GM19372 (cell line): ENCODE data around the gene KRTAP10-6.
"Not testable (repeated sequence)": the region's sequence is repeated elsewhere in the genome, so short reads cannot be mapped to it uniquely, and the experiment has no call there.

Source experiments
- ATAC-seq: cut with Tn5 transposase; IDR thresholded peaks from one replicate; pipeline ENCODE4 v1.9.1; 2021; ENCODE audit warnings: mild to moderate bottlenecking, low read depth, moderate library complexity; ENCODE audit not compliant: unreplicated experiment

Gene KRTAP10-6

DNA sequence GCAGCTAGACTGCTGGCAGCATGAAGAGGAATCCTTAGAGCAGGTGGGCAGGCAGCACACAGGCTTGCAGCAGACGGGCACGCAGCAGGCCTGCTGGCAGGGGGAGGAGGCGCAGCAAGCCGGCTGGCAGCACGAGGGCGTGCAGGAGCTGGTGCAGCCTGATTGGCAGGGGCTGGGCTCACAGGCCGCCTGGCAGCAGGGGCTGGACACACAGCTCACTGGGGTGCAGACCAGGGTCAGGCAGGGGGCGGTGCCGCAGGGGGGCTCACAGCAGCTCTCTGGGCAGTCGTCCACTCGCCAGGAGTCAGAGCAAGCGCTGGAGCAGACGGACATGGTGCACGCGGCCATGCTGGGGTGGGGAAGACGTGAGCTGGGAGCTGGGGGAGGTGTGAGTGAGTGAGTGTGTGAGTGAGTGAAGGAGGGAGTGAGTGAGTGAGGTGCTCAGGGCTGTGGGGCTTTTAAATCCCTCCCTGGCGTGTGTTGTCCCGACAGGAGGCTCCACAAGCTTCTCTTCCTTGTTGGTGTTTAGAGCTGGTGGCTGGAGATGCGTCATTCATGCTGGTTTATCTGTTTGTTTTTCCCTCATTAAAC, 12.0 kb downstream of the KRTAP10-6 start, which contains the start of gene KRTAP10-5:
TSS of gene KRTAP10-5 (minus strand) at position 374 of the 591 bp plus-strand sequence. CDS start at position 348, 26 bp downstream.
- not testable (repeated sequence) for ATAC-seq

- no peak for ATAC-seq
Measured at GRCh38 chr21:44579833-44580144, 12.5 kb downstream of the KRTAP10-6 start.

DNA sequence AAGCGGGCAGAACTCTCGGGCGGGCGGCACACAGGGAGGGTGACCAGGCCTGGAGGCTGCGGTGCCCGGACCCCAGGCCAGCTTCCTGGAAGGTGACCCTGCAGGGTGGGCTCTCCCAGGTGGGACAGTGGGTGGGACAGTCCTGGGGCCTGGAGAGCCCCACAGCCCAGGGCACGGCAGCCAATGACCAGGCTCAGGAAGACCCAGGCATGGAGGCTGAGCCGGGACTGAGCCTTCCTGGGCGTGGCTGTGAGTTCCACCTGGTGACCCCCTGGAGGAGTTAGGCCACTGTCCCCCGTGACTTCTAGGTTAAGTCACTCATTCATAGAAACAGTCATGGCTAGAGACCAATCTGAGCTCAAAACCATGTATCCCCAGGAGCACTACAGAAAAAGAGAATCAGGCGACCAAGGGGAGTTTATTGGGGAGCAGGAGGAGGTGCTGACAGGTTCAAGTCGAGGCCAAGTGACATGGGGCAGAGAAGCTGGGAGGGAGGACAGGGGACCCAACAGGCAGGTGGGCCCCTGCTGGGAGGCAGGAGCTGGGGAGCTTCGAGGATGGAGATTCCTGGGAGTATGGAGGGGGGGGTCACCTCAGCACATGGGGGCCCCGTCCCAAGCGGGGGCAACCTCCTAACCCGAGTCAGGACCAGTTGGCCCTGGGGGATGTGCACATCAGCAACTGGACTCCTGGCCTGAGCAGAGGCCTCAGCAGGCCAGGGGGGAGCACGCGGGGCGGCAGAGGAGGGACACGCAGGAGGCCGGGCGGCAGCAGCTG, 13.1 kb downstream of the KRTAP10-6 start:
- ATAC-seq = no peak

GRCh38 chr21:44578371-44579055, 13.8 kb downstream of the KRTAP10-6 start:
- no peak for ATAC-seq

DNA sequence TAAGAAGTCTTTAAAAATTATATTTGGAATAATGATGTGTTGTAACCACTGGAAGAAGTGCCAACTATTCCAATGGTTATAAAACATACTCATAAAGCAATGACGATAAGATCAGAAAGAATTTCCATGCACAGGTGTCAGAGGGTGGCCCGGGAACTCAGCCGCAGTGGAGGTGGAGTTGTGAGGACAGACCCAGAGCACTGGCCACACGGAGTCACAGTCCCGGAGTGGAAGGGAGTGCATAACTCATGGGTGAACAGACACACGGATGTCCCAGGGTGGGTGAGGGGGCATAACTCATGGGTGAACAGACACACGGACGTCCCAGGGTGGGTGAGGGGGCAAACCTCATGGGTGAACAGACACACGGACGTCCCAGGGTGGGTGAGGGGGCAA, 16.3 kb downstream of the KRTAP10-6 start:
- ATAC-seq = no peak

DNA sequence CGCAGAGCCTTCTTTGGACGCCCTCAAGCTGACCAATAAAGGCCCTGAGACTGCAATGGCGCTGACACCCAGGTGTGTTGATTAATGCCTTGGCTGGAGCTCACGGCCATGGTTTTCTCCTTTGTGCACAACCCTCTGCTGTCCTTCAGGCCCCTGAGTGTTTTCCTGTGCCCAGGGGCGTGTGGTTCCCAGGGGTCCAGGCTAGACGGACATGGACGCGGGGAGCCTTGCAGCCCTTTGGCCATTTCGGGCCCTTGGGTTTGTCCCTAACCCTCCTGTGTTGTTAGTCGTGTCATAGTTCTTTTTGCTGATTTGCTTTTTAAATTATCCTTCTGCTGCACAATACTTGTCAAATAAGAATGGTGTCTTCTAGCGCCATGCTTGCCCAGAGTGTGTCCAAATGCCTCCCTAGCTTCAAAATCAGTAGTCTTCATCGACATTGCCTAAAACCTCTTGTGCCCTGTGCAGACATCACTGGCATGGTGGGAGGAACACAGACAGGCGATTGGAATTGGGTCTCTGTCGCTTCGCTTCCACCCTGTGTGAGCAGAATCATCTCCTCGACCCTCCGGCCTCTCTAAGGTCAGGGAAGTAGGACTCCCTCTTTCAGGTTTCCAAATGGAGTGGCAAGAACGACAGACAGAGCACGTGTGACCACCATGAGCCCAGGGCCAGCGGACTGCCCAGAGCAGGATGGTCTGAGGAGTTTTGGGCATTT, 16.8 kb downstream of the KRTAP10-6 start:
- no peak for ATAC-seq

DNA sequence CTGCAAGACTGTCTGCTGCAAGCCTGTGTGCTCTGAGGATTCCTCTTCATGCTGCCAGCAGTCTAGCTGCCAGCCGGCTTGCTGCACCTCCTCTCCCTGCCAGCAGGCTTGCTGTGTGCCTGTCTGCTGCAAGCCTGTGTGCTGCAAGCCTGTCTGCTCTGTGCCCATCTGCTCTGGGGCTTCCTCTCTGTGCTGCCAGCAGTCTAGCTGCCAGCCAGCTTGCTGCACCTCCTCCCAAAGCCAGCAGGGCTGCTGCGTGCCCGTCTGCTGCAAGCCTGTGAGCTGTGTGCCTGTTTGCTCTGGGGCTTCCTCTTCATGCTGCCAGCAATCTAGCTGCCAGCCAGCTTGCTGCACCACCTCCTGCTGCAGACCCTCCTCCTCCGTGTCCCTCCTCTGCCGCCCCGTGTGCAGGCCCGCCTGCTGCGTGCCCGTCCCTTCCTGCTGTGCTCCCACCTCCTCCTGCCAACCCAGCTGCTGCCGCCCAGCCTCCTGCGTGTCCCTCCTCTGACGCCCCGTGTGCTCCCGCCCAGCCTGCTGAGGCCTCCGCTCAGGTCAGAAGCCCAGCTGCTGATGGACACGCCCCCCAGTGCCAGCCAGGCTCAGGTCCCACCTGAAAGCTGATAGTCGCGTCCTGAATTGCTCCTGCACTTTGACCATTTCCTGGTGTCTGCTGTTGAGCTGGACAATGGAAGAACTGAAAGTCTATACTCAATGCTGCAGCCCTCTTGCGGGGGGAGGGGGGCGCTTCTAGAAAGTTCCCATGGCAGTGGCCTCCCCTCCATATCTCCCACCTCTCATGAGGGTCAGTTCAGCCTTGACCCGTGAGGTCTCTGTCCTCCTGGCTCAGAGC, 17.6 kb downstream of the KRTAP10-6 start:
- no peak for ATAC-seq

DNA sequence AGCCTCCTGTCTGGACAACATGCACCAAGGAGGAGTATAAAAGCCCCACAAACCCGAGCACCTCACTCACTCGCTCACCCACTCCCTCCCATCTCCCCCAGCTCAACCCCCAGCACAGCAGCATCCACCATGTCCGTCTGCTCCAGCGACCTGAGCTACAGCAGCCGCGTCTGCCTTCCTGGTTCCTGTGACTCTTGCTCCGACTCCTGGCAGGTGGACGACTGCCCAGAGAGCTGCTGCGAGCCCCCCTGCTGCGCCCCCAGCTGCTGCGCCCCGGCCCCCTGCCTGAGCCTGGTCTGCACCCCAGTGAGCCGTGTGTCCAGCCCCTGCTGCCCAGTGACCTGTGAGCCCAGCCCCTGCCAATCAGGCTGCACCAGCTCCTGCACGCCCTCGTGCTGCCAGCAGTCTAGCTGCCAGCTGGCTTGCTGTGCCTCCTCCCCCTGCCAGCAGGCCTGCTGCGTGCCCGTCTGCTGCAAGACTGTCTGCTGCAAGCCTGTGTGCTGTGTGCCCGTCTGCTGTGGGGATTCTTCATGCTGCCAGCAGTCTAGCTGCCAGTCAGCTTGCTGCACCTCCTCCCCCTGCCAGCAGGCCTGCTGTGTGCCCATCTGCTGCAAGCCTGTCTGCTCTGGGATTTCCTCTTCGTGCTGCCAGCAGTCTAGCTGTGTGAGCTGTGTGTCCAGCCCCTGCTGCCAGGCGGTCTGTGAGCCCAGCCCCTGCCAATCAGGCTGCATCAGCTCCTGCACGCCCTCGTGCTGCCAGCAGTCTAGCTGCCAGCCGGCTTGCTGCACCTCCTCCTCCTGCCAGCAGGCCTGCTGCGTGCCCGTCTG, 18.5 kb downstream of the KRTAP10-6 start, which contains the start of gene KRTAP10-4:
TSS of gene KRTAP10-4 (plus strand) at position 100 of the 827 bp plus-strand sequence. CDS start at position 130, 30 bp downstream.
- ATAC-seq = not testable (repeated sequence)

- no peak for ATAC-seq
Measured at GRCh38 chr21:44572959-44573583, 19.2 kb downstream of the KRTAP10-6 start.

- ATAC-seq = no peak
Measured at GRCh38 chr21:44571844-44572782, 20.2 kb downstream of the KRTAP10-6 start.

DNA sequence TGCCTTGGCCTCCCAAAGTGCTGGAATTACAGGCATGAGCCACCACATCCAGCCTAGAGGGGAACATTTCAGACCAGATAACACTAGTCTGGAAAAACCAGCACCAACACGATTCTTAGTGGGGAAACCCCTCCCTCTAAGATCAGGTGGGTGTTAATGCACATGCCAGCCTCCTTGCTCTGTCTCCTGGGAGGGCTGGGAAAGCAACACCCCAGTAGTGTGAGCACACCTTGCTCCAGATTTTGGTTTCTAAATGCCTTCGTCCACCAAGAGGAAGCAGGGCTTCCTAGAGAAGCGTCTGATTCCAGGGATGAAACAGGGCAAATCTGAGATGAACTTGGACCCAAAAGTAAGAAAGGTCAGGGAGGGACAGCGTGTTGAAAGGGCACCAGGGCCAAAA, 21.0 kb downstream of the KRTAP10-6 start:
- ATAC-seq = no peak

DNA sequence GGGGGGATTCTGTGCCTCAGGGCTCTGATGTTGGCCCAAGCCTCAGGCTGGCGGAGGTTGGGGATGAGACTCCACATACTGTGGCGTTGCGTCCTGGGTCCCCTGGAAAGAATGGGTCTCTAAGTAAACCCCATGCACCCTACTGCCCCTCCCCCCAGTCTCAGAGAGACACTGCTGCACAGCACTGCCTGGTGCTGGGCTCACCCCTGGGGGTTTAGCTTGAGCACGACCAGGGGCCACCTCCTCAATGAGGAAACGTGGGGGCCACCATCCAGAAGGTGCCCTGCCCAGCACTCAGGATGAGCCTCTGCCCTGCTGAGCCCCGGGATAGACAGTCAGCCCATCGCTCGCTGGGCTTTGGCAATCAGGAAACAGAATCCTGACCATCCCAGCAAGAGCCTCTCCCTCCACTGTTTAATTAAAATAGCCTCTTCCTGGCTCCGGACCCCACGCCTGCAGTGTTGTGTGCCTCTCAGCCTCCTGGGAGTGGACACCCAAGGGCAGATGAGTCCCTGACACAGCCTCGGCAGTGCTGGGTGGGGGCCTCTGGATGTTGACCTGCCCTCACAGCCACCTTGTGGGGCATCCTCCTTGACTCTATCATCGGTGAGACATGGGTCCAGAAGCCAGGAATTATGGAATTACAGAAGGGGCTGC, 22.3 kb downstream of the KRTAP10-6 start:
- no peak for ATAC-seq

DNA sequence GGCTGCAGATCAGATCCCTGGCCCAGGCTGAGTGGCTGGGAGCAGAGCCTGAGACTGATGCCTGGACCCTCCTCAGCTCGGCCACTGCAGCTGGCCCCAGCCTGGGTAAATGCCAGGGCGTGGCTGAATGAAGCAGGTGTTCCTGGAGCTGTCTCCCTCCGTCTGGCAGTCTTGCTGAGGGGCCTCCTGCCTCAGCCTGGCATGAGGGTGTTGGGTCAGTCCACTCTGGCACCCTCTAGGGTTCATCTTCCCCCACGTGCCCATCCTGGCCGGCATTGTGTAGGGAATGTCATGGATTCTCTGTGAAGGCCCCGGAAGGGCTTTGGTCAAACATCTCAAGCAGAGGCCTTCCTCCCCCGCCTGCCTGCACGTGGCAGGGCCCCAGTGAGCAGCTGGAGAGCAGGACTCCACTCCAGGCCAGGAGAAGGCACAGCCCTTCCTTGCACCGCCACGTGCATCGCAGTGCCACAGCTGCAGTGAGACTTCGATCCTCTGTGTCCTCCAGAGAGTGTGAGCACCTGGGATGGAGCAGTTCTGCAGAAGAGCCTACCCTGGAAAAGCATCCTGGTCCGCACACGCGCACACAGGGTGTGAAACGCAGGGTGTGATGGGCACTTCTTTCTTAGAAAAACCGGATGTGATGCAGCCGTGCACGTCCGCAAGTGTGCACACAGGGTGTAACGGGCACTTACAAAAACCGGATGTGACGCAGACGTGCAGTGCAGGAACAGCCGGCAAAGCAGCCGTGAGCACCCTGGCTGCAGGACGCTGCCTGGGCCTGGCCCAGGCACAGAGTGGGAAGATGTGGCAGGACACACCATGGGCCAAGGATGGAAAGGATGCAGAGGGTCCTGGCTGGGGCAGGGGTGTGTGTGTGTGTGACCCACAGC, 23.4 kb downstream of the KRTAP10-6 start:
- ATAC-seq = no peak

DNA sequence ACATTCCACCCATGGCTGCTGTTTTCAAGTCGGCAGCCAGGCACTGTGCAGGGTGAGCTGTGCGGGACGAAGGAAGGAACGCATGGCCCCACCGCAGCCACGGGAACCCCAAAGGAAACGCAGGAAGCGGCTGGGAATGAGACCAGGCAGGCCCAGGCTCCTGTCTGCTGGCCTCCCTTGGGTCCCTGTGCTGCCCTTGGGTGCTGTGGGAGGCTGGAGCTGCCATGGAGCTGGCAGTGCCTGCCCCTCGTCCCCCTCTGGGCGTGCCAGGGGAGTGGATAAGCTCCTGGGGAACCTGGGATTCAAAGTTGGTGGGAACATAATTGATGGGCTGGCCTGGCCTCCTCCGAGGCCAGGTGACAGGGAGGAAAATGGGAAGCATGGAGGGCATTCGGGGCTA, 24.0 kb downstream of the KRTAP10-6 start:
- no peak for ATAC-seq

- no peak for ATAC-seq
Measured at GRCh38 chr21:44567481-44568171, 24.7 kb downstream of the KRTAP10-6 start.

GRCh38 chr21:44566403-44566802, 25.9 kb downstream of the KRTAP10-6 start:
- no peak for ATAC-seq
